ENCODE results near the gene RNF43.
"Not testable (repeated sequence)": the region's sequence is repeated elsewhere in the genome, so short reads cannot be mapped to it uniquely, and the experiment has no call there.

Gene RNF43

DNA sequence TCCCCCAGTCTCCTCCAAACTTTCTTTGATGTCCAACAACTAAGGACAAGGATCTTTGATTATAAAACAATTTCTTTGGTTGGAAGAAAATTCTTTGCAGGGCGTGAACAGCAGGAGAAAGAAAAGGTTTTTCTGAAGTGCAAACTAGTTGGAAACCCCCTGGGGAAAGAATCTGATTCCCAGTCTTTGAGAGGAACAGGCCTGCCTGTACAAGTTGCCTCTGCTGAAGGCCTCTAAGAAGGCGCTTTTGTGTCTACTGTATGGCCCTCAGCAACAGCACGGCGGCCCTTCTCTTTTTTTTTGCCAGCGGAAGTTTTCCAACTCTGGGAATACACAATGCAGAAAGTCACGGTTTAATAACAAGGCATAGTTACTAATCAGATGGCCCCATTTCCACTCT, 14.0 kb downstream of the RNF43 start:
- no peak for DNase-seq

DNA sequence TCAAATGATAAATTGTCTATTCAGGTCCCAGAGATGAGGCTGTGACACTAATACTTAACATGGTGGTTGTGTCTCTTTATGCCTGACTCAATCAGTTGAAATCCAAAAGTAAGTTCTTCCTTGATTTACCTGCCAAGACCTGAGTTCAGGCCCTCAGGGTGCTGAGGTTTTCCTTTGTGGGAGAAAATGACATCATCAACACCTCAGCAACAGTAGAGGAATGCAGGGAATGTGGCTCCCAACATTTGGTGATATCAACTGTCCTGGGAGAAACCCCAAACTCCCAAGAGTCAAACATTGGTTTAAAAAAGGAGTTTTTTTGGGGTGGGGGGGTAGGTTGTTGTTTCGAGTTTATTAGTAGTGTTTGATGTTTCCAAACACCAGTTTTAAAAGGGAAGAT, 14.7 kb downstream of the RNF43 start:
- no peak for DNase-seq

DNA sequence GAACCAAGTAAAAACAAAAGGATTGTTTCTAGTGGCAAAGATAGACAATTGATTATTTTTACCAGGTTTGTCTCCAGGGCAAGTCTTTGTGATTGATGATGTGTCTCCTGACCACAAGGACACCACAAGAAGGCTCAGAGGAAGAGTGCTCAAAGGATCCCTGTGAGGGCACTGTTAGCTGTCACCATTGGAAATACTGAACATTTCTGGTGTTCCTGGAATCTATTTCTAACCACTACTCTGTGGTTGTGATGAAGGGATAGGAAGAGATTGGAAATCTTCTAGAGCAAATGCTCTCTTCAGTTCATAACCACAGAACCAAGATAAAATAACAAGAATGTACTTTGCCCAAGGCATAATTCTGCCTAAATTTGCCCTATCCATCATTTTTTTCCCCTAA, 15.3 kb downstream of the RNF43 start:
- no peak for DNase-seq

DNA sequence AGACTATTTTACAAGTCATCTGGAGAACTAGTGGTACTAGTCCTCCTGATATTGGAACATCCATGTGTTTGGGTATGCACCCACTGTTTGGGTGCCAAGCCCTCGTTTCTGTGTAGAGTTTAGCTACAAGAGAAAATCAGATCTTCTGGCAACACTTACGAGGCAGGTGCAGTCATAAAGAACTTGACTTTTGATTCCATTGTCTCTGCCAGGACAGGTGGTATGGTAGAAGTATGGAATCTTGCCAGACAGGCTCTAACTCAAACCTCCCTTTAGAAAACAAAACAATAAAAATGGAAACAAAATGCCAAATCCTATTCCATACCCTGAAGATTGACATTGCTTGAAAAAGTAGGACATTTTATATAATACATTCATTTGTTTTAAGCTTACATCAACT, 16.0 kb downstream of the RNF43 start:
- DNase-seq: no peak

DNA sequence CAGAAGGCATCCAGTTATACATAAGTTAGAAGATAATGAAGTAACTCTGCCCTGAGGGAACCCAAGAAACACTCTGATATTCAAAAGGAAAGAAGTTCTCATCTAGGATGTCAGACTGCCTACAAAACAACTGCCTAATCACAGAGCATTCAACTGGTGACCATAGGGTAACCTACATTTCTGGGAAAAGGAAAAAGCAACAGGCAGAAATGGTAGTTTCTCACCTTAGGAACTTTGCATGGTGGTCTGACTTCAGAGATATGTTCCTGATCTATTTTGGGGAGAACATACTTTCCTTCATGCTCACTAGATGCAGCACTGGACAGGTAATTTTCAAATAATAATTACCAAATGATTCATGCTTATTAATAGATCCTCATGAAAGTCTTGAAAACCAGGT, 16.5 kb downstream of the RNF43 start:
- no peak for DNase-seq

DNA sequence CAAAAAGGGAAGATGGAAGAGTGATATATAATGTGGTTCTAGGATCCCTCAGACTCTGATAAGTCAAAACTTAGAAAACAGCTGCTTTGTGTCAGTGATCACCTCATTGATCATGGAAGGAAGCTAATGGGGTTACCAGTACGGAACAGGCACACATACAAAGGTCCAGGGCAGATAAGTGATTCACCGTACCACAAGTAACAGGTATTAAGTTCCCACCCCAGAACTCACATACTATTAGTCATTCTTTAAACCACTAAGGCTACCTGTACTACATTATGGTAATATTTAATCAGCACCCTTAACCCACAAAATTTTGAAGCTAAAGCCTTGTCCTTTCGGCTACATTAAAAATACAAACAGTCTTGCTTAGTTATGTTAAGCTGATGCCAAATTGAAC, 17.4 kb downstream of the RNF43 start:
- DNase-seq: no peak

- DNase-seq: no peak
These were observed 18.6 kb downstream of the RNF43 start for GRCh38 chr17:58398574-58399266.

- not testable (repeated sequence) for DNase-seq
These were observed 19.9 kb downstream of the RNF43 start for GRCh38 chr17:58397421-58397820.

- no peak for DNase-seq
These were observed 21.2 kb downstream of the RNF43 start for GRCh38 chr17:58396173-58396572.

DNA sequence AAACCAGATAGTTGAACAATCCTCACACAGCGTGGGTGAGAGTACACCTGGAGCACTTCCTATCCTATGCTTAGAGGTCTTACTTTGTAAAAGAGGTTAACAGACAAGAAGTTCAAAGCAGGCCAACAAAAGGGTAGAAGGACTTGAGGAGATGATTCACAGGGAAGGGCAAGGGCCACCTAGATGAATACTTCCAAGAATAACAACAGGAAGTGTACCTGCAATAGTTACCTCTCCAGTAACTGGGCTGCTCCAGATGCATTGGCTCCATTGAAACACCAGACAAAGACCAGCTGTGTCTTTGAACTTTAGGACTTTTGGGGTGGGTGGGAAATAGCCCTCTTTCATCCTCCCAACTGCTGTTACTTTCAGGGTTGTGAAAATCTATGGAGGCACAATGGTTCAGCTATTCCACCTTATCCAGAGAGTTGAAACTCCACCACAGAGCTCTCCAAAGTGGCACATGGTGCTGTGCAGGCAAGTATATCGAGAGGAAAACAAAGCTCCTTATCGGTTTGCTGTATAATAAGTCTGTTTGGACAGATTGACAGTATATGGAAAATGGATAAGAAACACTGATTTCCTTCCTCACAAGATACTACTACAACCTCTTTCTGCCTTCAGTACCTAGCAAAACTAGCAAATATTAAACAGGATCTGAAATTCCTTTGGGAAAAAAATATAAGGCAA, 22.7 kb downstream of the RNF43 start:
- DNase-seq: no peak

DNA sequence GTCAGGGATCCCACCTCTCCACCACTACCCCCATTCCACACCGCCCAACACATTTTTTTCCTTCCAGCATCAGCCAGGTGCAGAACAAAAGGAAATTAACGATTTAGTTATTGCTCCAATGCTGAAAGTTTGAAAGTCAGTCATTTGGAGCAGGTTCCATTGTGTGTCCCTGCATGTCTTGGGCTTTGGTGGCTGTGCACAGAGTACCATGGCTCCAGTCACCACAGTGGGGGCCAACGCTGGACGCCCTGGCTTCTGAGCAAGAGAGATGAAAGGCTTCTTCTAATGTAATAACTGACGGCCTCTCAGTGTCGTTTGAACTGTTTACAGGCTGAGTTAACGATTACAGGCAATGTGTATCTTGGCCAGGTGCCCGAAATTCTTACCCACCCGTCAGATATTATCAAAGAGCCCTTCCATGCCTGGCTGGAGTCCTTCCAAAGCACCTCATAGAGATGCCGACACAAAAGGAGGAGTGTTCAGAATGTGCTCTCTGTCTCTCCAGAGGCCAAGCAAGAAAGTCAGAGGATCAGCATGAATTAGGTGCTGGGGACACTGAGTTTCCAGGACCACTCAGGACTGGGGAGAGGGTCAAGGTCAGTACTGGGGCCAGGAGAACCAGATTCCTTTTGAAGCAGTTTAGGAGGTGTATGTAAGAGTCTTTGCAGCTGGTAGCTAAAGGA, 25.9 kb downstream of the RNF43 start:
- no peak for DNase-seq

DNA sequence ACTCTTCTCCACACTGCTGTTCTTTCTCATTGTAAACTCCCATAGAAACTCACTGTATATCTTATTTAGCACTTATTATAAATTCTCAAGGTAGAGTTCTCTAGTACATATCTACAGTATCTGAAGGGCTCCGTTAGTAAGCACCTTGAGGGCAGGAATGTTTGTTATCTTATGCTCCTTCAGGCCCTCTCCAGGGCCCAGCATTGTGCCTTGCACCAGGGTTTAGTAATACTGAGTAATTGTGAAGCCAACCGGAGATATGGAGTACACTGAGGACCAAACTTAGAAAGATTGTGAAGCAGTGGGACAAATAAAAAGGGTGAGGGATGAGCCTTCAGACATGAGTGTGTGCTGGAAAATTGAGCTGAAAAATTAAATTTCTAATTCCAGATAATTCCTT, 26.4 kb downstream of the RNF43 start:
- DNase-seq: no peak

DNA sequence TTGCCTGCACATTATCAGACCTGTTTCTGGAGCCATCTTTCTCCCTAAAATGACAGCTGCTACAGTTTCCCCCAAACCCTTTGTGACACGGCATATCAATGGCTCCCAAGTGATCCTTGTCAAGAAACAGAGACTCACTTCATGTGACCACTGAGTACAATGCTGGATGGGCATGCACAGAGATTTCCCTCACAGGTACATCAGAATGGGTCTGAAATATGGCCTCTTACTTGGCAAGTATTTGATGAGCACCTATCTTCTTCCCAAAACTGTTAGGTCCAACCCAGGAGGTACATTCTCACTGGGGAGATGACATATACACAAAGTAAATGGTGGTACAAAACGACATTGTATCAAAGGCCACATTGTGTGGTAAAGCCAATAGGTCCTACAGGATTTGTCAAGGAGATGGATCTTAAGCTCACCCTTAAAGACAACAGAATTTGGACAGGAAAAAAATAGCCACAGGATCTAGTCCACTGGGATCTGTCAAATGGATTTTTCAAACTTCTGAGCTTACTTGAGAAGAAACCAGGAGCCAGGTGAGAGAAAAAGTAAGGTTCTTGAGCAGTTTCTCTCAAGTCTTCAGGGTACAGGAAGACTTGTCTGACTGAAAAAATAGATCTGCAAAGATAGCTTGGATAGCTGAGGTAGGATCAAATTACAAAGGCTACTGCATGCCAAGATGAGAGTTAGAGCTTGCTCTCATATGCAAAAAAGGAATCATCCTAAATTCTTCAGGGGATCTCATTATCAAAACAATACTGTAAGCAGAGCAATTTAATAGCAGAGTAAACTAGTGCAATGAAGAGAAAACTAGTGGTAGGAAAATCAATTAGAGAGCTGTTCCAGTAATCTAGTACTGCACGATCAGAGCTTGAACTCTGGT, 28.8 kb downstream of the RNF43 start:
- no peak for DNase-seq

DNA sequence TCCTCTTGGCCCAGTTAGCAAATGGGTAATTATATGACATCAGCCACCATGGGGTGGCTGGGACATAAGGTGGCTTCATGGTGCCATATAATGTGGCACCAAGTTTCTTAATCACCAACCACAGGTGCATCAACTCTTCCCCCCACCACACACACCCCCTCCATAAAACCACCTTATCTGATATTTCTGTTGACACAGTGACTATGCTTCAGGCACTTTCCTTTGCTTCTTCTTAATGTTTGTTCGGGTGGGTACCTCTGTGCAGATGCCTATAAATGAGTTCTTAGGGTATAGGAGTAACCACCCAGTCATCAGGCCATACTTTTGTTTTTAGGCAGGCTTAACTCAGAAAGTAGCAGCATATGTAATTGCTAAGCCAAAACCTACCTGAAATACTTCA, 29.5 kb downstream of the RNF43 start:
- no peak for DNase-seq

GRCh38 chr17:58386708-58387107, 30.6 kb downstream of the RNF43 start:
- DNase-seq: no peak

DNA sequence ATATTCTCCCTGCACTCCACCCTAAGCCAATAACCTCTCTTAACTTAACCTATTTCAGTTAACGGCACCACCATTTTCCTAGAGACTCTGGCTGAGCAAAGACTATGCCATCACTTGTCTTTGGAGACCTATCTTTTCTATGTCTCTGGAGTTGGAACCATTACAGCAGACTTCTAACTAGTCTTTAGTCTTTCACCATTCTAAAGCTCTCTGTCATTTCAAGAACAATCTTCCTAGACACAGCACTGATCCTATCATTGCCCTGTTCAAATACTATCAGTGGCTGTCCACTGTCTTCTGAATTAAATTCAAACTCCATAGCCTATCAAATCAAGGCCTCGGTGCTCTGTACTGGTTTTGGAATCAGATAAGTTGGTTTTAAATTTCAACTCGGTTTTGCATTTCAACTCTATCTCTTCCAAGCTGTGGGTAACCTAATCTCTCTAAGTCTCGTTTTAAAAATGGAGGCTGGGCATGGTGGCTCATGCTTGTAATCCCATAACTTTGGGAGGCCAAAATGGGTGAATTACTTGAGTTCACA, 31.9 kb downstream of the RNF43 start:
- DNase-seq: no peak

- DNase-seq: peak; percentile 46 to 70
These were observed 32.4 kb downstream of the RNF43 start for GRCh38 chr17:58384897-58385296.

GRCh38 chr17:58383892-58384462, 33.4 kb downstream of the RNF43 start:
- DNase-seq: peak; percentile 31 to 38

- DNase-seq: no peak
These were observed 34.5 kb downstream of the RNF43 start for GRCh38 chr17:58382872-58383242.

DNA sequence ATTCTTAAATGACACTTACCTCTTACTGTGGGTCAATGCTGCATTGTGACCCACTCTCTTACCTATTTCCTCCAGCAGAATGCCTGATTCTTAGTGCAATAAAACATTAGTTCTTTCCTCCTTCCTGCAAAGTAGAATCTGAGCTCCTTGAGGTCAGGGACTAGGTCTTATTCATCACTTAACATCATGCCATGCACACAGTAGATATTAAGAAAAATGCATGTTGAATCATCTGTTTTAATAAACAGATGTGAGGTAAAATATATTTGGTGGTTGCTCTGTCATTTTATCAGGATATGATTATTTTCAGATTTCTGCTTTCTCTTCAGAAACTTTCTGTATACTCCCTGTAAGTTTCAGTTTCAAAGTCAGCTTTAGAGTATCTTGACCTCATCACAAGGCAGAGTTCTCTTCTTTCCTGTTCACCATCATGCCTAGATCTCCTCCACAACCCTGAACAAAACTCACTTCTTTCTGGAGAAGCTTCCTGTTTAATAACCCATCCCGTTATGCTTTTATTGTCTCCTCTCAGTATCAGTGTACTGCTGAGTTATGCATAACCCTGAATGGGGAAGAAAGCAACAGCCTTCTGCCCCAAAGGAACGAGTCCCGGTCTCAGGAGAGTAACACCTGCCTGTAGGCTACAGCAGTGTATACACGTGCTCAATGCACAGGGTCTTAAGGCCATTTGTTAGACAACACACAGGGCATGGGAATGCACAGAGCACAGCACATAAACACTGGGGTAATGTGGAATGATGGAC, 35.0 kb downstream of the RNF43 start:
- DNase-seq: peak in 1 of 2 donors; percentile 3

Data from inflammatory macrophage (primary cell).